Nephron progenitor cell (in vitro differentiated cells): ENCODE measurements around the gene PNCK.
"Not testable (repeated sequence)": the region's sequence is repeated elsewhere in the genome, so short reads cannot be mapped to it uniquely, and the experiment has no call there.

Experiments
- DNase-seq: peaks from one replicate; pipeline ENCODE4 v3.0.0; 2021
- H3K27ac Mint-ChIP-seq: 2 replicates; pipeline ENCODE4 v1.8.0; 2021; ENCODE audit warnings: mild to moderate bottlenecking, moderate library complexity, mixed read lengths
- H3K27me3 Mint-ChIP-seq: 2 replicates; pipeline ENCODE4 v1.8.0; 2021; ENCODE audit warnings: mild to moderate bottlenecking, low read depth, mixed read lengths; ENCODE audit not compliant: poor library complexity
- H3K36me3 Mint-ChIP-seq: 2 replicates; pipeline ENCODE4 v1.8.0; 2021; ENCODE audit warnings: low read depth, mixed read lengths
- H3K4me1 Mint-ChIP-seq: 2 replicates; pipeline ENCODE4 v1.8.0; 2021; ENCODE audit warnings: mixed read lengths
- H3K4me3 Mint-ChIP-seq: 2 replicates; pipeline ENCODE4 v1.8.0; 2021; ENCODE audit warnings: mild to moderate bottlenecking, moderate library complexity, mixed read lengths
- H3K9me3 Mint-ChIP-seq: 2 replicates; pipeline ENCODE4 v1.8.0; 2021; ENCODE audit warnings: mild to moderate bottlenecking, moderate library complexity, mixed read lengths
- TF ChIP-seq, protein P1 (sequence below): fragments of 200-600 bp; sonication (generic); IDR thresholded peaks from 2 replicates; pipeline ENCODE4 v1.5.0; 2021; ENCODE audit warnings: antibody characterized with exemption

The PNCK gene

DNA sequence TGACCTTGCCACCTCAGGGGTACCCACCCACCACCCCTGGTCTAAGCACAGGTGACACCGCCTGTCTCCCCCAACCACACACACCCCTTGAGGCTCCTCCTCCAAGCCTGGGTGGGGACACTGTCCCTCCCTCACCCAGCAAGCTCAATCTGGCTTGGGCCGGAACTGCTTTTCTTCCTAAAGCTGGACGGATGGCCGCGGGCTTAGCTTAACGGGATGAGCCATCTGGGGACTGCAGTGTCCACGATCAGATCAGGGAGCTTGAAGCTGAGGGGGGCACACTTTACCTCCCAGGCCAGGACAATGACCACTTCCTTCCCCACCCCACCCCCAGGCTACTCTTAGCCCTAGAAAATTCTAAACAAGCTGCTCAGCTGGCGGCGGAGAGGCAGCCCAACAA, 13.1 kb upstream of the PNCK start:
- DNase-seq, result no peak
- H3K27ac Mint-ChIP-seq, result peak overlapping the region; percentile 77
- peaks cover 3% of the 10 kb centered on the region for H3K27me3 Mint-ChIP-seq
- peaks cover 4% of the 10 kb centered on the region for H3K36me3 Mint-ChIP-seq
- H3K9me3 Mint-ChIP-seq, result peaks cover 27% of the 10 kb centered on the region
- H3K4me1 Mint-ChIP-seq, result peaks cover 15% of the 10 kb centered on the region
- TF ChIP-seq, protein P1, sequence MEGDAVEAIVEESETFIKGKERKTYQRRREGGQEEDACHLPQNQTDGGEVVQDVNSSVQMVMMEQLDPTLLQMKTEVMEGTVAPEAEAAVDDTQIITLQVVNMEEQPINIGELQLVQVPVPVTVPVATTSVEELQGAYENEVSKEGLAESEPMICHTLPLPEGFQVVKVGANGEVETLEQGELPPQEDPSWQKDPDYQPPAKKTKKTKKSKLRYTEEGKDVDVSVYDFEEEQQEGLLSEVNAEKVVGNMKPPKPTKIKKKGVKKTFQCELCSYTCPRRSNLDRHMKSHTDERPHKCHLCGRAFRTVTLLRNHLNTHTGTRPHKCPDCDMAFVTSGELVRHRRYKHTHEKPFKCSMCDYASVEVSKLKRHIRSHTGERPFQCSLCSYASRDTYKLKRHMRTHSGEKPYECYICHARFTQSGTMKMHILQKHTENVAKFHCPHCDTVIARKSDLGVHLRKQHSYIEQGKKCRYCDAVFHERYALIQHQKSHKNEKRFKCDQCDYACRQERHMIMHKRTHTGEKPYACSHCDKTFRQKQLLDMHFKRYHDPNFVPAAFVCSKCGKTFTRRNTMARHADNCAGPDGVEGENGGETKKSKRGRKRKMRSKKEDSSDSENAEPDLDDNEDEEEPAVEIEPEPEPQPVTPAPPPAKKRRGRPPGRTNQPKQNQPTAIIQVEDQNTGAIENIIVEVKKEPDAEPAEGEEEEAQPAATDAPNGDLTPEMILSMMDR, result no peak
- H3K4me3 Mint-ChIP-seq, result peak overlapping the region; percentile 13

DNA sequence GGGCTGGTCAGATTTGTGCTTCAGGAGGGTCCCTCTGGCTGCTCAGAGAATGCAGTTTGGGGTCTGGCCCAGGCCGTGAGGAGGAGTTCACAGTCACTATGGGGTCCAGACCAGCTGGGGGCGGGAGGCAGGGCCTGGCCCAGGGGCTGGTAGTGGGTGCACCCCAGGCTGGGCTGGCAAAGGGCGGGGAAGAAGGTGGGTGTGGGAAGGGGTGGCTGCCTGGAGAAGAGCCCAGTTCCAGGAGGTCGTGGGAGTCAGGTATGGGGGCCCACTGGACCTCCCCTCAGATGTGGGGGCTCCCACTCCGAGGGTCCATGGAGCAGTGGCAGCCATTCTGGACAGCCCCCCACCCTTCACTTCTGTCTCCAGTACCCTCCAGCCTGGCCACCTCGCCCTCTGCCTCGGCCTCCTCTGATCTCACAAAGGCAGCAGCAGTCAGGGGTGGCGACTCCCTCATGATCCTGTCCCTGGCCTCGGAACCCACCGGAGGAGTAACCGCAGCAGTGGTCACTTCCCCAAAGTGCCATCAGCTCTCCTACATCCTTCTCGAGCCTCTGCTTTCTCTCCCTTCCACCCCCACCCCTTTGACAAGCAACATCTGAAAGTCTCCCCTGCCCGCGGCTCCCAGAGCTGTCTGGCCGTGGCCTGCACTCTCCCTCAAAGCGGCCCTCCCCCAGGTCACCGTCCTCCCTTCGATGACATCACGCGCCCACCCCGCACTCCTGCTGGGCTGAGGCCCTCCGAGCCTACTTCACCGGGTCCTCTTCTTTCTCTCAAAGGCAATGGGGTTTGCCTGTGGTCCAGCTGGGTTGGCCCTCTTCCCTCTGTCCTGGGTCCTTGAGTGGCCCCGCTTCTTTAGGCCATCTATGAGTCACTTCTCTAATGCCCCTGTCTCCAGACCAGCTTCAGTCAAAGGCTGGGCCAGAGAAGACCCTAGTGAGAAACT, 12.4 kb upstream of the PNCK start:
- TF ChIP-seq, protein P1, result no peak
- Mint-ChIP-seq H3K36me3 (peaks cover 4% of the 10 kb centered on the region), H3K27ac (peak overlapping the region; percentile 77), H3K9me3 (peaks cover 32% of the 10 kb centered on the region), H3K27me3 (peaks cover 3% of the 10 kb centered on the region), H3K4me1 (peaks cover 15% of the 10 kb centered on the region), H3K4me3 (peak overlapping the region; percentile 72)
- DNase-seq, result no peak

DNA sequence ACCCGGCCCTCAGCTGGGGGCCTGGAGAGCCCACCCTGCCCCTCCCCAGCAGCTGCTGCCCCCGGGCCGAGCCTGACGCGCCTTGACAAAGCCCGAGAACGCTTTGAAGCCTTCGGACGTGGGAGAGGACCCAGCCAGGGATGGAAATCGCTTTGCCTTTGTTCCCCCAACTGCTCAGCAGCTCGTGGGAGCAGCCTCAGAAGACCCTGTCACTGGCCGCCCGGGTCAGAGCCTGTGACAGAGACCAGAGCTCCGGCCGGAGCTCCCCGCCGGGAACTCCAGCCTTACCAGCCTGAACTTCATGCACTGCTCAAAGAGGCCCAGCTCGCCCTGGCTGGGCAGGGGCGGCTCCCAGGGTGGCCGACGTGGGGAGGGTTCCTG, 11.5 kb upstream of the PNCK start:
- Mint-ChIP-seq H3K27ac (no peak overlapping the region), H3K4me1 (peaks cover 15% of the 10 kb centered on the region), H3K27me3 (peaks cover 3% of the 10 kb centered on the region), H3K4me3 (no peak overlapping the region), H3K36me3 (peaks cover 4% of the 10 kb centered on the region), H3K9me3 (peaks cover 35% of the 10 kb centered on the region)
- TF ChIP-seq, protein P1, result no peak
- DNase-seq, result no peak

DNA sequence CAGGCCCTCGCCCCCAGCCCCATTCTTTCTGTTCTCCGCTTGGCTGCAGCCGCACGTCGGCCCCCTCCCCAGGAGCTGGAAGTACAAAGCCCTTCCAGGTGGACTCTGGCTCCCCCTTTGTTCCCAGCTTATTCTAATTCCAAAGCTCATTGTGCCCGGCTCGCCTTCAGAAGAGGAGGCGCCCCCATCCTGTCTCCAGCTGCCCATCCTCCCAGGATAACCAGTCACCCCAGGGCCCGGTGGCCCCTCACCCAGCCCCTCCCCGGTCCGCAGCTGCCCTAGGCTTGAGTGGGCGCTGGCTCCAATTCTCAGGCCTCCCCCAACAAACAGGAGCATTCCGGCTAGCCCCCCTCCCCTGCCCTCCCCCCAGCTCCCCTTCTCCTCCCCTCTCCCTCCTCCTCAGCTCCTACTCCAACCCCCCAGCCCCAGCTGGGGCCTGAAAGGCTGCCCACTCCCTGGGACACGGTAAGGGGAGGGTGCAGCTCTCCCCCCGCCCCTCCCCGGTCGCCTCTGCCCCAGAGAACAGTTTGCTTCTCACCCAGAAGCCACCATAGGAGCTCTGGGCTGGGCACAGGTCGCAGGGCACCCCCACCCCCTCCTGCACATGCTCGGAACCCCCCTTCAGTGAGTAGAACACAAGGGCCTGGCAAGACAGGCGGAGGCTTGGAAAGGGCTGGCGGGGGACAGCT, 11.0 kb upstream of the PNCK start:
- no peak for DNase-seq
- H3K27me3 Mint-ChIP-seq, result peaks cover 3% of the 10 kb centered on the region
- TF ChIP-seq, protein P1, result no peak
- peaks cover 4% of the 10 kb centered on the region for H3K36me3 Mint-ChIP-seq
- H3K4me1 Mint-ChIP-seq, result peaks cover 15% of the 10 kb centered on the region
- no peak overlapping the region for H3K4me3 Mint-ChIP-seq
- H3K9me3 Mint-ChIP-seq, result peaks cover 40% of the 10 kb centered on the region
- no peak overlapping the region for H3K27ac Mint-ChIP-seq

DNA sequence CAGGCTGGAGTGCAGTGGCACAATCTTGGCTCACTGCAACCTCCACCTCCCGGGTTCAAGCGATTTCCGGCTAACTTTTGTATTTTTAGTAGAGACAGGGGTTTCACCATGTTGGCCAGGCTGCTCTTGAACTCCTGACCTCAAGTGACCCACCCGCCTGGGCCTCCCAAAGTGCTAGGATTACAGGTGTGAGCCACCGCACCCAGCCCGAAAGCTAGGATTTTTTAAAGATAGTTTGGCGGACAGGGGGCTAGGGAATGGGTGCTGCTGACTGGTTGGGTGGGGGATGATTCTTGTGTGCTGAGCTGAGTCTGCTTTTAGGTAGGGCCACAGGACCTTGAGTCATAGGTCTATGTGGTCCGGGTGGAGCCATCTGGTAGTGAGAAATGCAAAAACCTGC, 9.9 kb upstream of the PNCK start:
- peaks cover 49% of the 10 kb centered on the region for H3K9me3 Mint-ChIP-seq
- H3K27ac Mint-ChIP-seq, DNase-seq, H3K27me3 Mint-ChIP-seq, H3K4me3 Mint-ChIP-seq, H3K36me3 Mint-ChIP-seq: not testable (repeated sequence)
- H3K4me1 Mint-ChIP-seq, result peaks cover 15% of the 10 kb centered on the region

DNA sequence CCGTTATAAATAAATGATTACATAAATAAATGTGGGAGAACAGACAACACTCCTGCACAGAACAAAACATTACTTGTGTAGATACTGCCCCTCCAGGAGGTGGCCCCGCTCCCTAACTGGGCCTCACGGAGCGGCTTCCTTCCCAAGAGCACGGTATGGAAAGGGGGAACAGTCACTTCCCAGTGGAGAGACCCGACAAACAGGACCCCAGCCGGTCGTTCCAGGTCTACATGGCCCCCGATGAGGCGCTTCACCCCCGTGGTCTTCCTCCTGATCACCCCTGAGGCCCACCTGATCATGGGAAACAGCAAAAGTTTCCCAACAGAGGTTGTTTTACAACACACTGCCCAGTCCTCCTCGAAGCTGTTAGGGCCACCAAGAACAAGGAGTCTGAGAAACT, 7.6 kb upstream of the PNCK start:
- peaks cover 8% of the 10 kb centered on the region for H3K4me1 Mint-ChIP-seq
- TF ChIP-seq, protein P1, result no peak
- no peak for DNase-seq
- H3K36me3 Mint-ChIP-seq, result peaks cover 4% of the 10 kb centered on the region
- H3K4me3 Mint-ChIP-seq, result no peak overlapping the region
- H3K27ac Mint-ChIP-seq, result no peak overlapping the region
- peaks cover 10% of the 10 kb centered on the region for H3K27me3 Mint-ChIP-seq
- peaks cover 50% of the 10 kb centered on the region for H3K9me3 Mint-ChIP-seq
